Loucy (cell line): ENCODE results near the gene SCARF2.

Experiments used
- H2AFZ ChIP-seq: fragments of 200-600 bp; sonication (generic); 2 replicates; pipeline ENCODE4 v1.6.0; 2016; ENCODE audit warnings: antibody characterized with exemption, mild to moderate bottlenecking, low read length, moderate library complexity
- H3F3A ChIP-seq: fragments of 200-600 bp; 2 replicates; pipeline ENCODE4 v1.6.0; 2016; ENCODE audit warnings: antibody characterized with exemption, low read depth, mild to moderate bottlenecking
- H3K27me3 ChIP-seq: fragments of 200-600 bp; sonication (generic); 2 replicates; pipeline ENCODE4 v1.6.1; 2014; ENCODE audit warnings: low read length, mild to moderate bottlenecking; ENCODE audit not compliant: insufficient read depth, poor library complexity, severe bottlenecking
- H3K36me3 ChIP-seq: fragments of 200-600 bp; sonication (generic); 2 replicates; pipeline ENCODE4 v1.6.1; 2016; ENCODE audit warnings: low read length; ENCODE audit not compliant: insufficient read depth
- H3K4me1 ChIP-seq: fragments of 200-600 bp; sonication (generic); 2 replicates; pipeline ENCODE4 v1.5.1; 2014; ENCODE audit warnings: low read length, mild to moderate bottlenecking; ENCODE audit not compliant: insufficient read depth, poor library complexity, severe bottlenecking
- H3K4me2 ChIP-seq: fragments of 200-600 bp; sonication (generic); 2 replicates; pipeline ENCODE4 v1.6.0; 2014; ENCODE audit warnings: antibody characterized with exemption, low read length, low read depth, mild to moderate bottlenecking; ENCODE audit not compliant: poor library complexity, severe bottlenecking
- H3K4me3 ChIP-seq: fragments of 200-600 bp; sonication (generic); 2 replicates; pipeline ENCODE4 v1.5.1; 2014; ENCODE audit warnings: low read length, mild to moderate bottlenecking, mixed read lengths; ENCODE audit not compliant: poor library complexity, severe bottlenecking
- H3K79me2 ChIP-seq: fragments of 200-600 bp; sonication (generic); 2 replicates; pipeline ENCODE4 v1.6.1; 2014; ENCODE audit warnings: low read length; ENCODE audit not compliant: insufficient read depth
- H3K9ac ChIP-seq: fragments of 200-600 bp; sonication (generic); 2 replicates; pipeline ENCODE4 v1.6.0; 2014; ENCODE audit warnings: mild to moderate bottlenecking, low read depth, low read length, moderate library complexity; ENCODE audit not compliant: poor library complexity, severe bottlenecking
- H3K9me2 ChIP-seq: fragments of 200-600 bp; sonication (generic); replicated peaks from 2 replicates; pipeline ENCODE4 v1.6.1; 2016; ENCODE audit warnings: low read depth, low read length, mixed read lengths
- H3K9me3 ChIP-seq: fragments of 200-600 bp; sonication (generic); 2 replicates; pipeline ENCODE4 v1.6.1; 2014; ENCODE audit warnings: mild to moderate bottlenecking, antibody characterized with exemption, low read length, low read depth; ENCODE audit not compliant: insufficient read depth
- H4K20me1 ChIP-seq: fragments of 200-600 bp; sonication (generic); 2 replicates; pipeline ENCODE4 v1.6.0; 2014; ENCODE audit warnings: antibody characterized with exemption, low read length, mild to moderate bottlenecking; ENCODE audit not compliant: insufficient read depth, poor library complexity, severe bottlenecking
- CTCF ChIP-seq: fragments of 200-600 bp; sonication (generic); conservative IDR thresholded peaks from 2 replicates; pipeline ENCODE4 v1.5.1; 2014; ENCODE audit warnings: mild to moderate bottlenecking, antibody characterized with exemption, low read length
- EZH2phosphoT487 ChIP-seq: fragments of 200-600 bp; IDR thresholded peaks from 2 replicates; pipeline ENCODE4 v1.6.1; 2018; ENCODE audit warnings: antibody characterized with exemption, mild to moderate bottlenecking, moderate library complexity, borderline replicate concordance

Gene SCARF2

GRCh38 chr22:20446383-20446970 lies 8.9 kb upstream of the SCARF2 start:
- TF ChIP-seq EZH2phosphoT487 (no peak), CTCF (no peak)
- H3K4me1 ChIP-seq = no peaks in the 10 kb centered on the region
- no peak overlapping the region for H3K4me2 ChIP-seq
- no peaks in the 10 kb centered on the region for H3K9me2 ChIP-seq
- no peak overlapping the region for H3K9ac ChIP-seq
- H2AFZ ChIP-seq = no peak overlapping the region
- no peaks in the 10 kb centered on the region for H3F3A ChIP-seq
- H3K79me2 ChIP-seq = no peaks in the 10 kb centered on the region
- H3K9me3 ChIP-seq = no peaks in the 10 kb centered on the region
- no peak overlapping the region for H3K4me3 ChIP-seq
- no peaks in the 10 kb centered on the region for H3K27me3 ChIP-seq
- H3K36me3 ChIP-seq = no peaks in the 10 kb centered on the region; the same call in 1 of the 2 replicates
- no peaks in the 10 kb centered on the region for H4K20me1 ChIP-seq

GRCh38 chr22:20444325-20444724 lies 6.7 kb upstream of the SCARF2 start:
- no peaks in the 10 kb centered on the region for H3K27me3 ChIP-seq
- H3K9me2 ChIP-seq = no peaks in the 10 kb centered on the region
- H3K4me1 ChIP-seq = no peaks in the 10 kb centered on the region
- H3F3A ChIP-seq = no peaks in the 10 kb centered on the region
- H3K9ac ChIP-seq = no peak overlapping the region
- H4K20me1 ChIP-seq = no peaks in the 10 kb centered on the region
- H3K79me2 ChIP-seq = no peaks in the 10 kb centered on the region
- no peak overlapping the region for H2AFZ ChIP-seq
- H3K36me3 ChIP-seq = no peaks in the 10 kb centered on the region; the same call in 1 of the 2 replicates
- H3K4me2 ChIP-seq = no peak overlapping the region
- H3K9me3 ChIP-seq = no peaks in the 10 kb centered on the region
- no peak for TF ChIP-seq CTCF
- no peak for TF ChIP-seq EZH2phosphoT487
- no peak overlapping the region for H3K4me3 ChIP-seq

GRCh38 chr22:20442485-20443284 lies 5.1 kb upstream of the SCARF2 start:
- Histone ChIP-seq H3K9ac (no peak overlapping the region), H3K4me2 (no peak overlapping the region), H3K36me3 (no peaks in the 10 kb centered on the region; the same call in 1 of the 2 replicates), H3K9me2 (no peaks in the 10 kb centered on the region), H3K27me3 (no peaks in the 10 kb centered on the region), H3K4me1 (no peaks in the 10 kb centered on the region), H3F3A (no peaks in the 10 kb centered on the region), H3K4me3 (no peak overlapping the region), H4K20me1 (no peaks in the 10 kb centered on the region), H2AFZ (no peak overlapping the region), H3K9me3 (no peaks in the 10 kb centered on the region), H3K79me2 (no peaks in the 10 kb centered on the region)
- TF ChIP-seq EZH2phosphoT487 (no peak), CTCF (no peak)
